GM23248 (cell line): Measurements from ENCODE around the gene TNFSF13B.

Source experiments
- EZH2 ChIP-seq: fragments of 200-600 bp; sonication (generic); IDR thresholded peaks from 2 replicates; pipeline ENCODE4 v1.6.1; 2018; ENCODE audit warnings: antibody characterized with exemption, mild to moderate bottlenecking; ENCODE audit not compliant: insufficient read depth, poor library complexity, severe bottlenecking
- EZH2phosphoT487 ChIP-seq: fragments of 200-600 bp; sonication (generic); IDR thresholded peaks from 2 replicates; pipeline ENCODE4 v1.6.1; 2018; ENCODE audit warnings: antibody characterized with exemption, moderate library complexity, mild to moderate bottlenecking, low read depth; ENCODE audit not compliant: insufficient read depth

- TF ChIP-seq EZH2: no peak
- TF ChIP-seq EZH2phosphoT487: no peak
Observed at GRCh38 chr13:108305655-108306054, 36.1 kb downstream of the TNFSF13B start.
